OCI-LY3 (cell line): Measurements from ENCODE around the gene ATP2A3.

Source experiments
- EZH2phosphoT487 ChIP-seq: fragments of 200-600 bp; shearing (Covaris generic); IDR thresholded peaks from 2 replicates; pipeline ENCODE4 v1.6.1; 2018; ENCODE audit warnings: antibody characterized with exemption, mixed run types, low read depth
- TF ChIP-seq, protein P1 (sequence below): fragments of 200-600, 300-600 bp; sonication (generic); IDR thresholded peaks from 2 replicates; pipeline ENCODE4 v1.5.1; 2014; ENCODE audit warnings: antibody characterized with exemption, low read length, low read depth

DNA sequence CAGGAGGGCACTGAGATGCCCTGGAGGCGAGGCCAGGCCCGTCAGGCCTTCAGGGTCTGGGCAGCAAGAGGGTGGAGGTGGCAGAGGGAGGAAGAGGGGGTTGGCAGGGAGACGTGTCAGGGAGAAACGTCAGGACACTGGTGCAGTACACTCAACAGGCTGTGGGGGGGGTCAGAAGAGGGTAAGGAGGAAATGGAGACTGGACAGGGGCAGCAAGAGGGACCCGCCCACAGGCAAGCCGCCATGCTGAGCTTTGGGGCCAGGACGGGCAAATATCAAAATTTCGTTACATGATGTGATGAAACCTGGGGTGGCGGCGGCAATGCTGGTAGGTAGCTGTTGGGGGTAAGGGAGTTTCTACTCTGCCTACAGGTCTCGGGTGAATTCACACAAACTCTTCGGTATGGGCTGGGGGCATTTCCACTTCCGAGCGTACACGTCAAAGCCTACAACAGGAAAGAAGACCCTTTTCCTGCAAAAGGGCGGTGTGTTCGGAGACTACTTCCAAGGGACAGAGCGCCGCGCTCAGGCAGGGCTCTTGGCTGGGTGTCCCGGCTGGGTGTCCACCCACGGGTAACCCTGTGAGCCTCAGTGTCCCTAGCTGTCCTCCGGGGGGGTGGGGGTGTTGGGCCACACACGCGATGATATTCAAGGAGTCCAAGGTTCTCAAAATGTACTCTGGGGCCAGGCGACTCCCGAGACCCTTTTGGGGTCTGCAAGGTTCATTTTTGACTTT lies 43.3 kb upstream of the ATP2A3 start:
- TF ChIP-seq EZH2phosphoT487 = no peak
- TF ChIP-seq, protein P1, sequence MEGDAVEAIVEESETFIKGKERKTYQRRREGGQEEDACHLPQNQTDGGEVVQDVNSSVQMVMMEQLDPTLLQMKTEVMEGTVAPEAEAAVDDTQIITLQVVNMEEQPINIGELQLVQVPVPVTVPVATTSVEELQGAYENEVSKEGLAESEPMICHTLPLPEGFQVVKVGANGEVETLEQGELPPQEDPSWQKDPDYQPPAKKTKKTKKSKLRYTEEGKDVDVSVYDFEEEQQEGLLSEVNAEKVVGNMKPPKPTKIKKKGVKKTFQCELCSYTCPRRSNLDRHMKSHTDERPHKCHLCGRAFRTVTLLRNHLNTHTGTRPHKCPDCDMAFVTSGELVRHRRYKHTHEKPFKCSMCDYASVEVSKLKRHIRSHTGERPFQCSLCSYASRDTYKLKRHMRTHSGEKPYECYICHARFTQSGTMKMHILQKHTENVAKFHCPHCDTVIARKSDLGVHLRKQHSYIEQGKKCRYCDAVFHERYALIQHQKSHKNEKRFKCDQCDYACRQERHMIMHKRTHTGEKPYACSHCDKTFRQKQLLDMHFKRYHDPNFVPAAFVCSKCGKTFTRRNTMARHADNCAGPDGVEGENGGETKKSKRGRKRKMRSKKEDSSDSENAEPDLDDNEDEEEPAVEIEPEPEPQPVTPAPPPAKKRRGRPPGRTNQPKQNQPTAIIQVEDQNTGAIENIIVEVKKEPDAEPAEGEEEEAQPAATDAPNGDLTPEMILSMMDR = no peak
